HG02759 (cell line): ENCODE results near the gene LRRIQ3.
"Not testable (repeated sequence)": the region's sequence is repeated elsewhere in the genome, so short reads cannot be mapped to it uniquely, and the experiment has no call there.

Source experiments
- ATAC-seq: cut with Tn5 transposase; IDR thresholded peaks from one replicate; pipeline ENCODE4 v1.9.1; 2021; ENCODE audit warnings: mild to moderate bottlenecking, moderate library complexity; ENCODE audit not compliant: unreplicated experiment

The LRRIQ3 gene

DNA sequence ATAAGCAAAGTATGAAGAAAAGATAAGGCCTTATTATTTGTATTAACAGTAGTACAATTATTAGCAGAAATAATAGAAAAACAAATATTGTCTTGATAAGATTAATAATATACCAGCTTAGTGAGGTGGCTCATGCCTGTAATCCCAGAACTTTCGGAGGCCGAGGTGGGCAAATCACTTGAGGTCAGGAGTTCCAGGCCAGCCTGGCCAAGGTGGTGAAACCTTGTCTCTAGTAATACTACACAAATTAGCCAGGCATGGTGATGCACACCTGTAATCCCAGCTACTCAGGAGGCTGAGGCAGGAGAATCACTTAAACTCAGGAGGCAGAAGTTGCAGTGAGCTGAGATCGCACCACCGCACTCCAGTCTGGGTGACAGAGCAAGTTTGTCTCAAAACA, 80.6 kb downstream of the LRRIQ3 start:
- ATAC-seq: not testable (repeated sequence)

DNA sequence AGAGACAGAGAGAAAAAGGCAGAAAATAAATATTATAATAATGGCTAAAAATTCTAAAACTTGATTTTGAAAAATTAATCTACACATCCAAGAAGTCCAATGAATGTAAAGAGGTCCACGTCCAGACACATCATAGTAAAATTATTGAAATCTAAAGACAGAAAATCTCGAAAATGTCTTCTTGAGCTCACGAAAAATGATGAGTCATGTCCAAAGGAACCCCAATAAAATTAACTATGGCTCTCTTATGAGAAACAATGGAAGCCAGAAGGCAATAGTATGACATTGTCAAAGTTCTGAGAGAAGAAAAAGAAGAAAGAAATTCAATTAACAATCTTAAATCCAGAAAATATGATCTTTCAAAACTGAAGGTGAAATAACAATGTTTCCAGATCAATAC, 84.6 kb downstream of the LRRIQ3 start:
- no peak for ATAC-seq

DNA sequence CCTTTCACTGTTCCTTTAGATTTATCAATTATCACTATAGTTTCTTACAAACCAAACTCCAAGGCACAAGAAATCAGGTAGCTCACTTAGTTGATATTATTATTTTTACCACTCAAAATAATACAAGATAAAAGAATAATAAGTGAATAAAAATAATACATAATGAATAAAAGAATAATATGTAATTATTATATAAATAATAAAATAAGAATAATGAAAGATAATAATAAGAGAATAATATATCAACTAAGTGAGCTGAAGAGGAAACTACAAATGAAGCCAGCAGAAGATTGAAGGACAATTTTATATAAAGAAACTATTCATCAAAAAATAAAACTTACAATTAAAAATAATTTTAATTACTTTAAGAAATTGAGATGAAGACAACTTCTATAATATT, 90.6 kb downstream of the LRRIQ3 start:
- no peak for ATAC-seq

DNA sequence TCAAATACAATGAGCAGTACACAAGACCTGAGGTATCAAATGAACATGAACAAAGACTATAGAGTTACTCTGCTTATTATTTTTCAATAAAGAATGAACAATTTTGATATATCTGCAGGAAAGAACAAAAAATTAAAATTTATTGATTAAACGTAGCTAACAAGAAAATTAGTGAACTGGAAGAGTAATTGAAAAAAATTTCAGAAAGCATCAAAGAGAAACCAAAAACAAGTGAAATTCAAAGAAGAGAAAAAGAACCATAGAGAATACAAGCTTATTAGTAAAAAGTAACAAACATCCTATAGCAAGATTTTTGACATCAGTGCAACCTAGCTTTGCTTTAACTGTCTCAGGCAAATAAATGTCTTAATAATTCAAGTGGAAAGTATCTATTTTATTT, 106.6 kb downstream of the LRRIQ3 start:
- ATAC-seq: no peak

DNA sequence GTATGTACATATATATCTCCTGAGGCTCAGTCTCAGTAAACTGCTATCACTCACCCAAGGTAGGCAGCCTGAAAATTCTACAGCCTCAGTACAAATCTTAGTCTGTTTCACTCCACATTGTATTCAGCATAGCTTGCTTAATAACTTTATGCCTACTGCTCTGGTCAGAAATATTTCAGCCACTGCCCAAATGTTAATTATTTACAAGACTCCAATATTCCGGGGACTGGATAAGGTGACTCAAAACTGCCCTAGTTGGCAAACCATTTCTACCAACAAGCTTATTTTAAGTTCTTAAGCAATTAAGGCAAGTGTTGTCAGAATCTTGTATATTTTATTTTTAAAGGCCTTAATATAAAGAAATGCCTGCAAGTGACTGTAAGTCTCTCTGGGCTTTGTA, 114.8 kb downstream of the LRRIQ3 start:
- no peak for ATAC-seq

DNA sequence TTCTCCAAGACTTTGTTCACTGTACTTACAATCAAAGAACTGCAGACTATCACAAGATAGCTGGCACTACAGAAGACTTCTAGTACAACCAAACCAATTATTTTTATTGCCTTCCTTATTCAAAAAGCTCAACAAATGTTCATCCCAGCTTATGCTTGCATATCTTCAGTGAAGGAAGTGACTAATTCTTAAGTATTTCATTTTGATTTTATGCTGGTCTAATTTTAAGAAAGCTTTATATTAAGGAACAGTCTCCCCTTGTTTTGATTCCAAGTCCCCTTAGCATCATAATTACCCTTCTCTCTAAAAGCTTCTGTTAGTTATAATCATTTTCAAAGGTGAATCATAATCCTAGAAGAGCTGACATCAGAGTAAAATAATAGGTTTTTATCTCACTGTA, 132.9 kb downstream of the LRRIQ3 start:
- no peak for ATAC-seq

DNA sequence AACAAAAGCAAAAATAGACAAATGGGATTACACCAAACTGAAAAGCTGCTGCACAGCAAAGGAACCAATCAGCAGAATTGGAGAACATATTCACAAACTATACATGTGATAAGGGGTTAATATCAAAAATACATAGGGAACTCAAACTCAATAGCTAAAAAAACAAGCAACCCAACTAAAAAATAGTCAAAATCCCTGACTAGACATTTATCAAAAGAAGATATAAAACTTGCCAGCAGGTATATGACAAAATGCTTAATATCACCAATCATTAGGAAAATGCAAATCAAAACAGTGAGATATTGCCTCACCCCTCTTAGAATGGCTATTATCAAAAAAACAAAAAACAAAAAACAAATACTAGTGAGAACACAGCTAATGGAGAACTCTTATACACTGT, 140.3 kb downstream of the LRRIQ3 start:
- no peak for ATAC-seq

DNA sequence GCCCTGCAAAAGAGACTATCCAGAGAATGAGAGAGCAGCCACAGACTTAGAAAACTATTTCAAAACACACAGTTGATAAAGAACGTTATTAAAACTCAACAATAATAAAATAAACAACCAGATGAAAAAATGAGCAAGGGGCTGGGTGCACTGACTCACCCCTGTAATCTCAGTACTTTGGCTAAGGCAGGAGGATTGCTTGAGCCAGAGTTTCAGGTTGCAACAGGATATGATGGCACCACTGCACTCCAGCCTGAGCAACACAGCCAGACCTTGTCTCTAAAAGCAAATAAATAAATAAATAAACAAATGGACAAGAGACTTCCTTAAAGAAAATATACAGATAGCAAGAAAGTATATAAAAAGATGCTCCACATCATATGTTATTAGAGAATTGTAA, 144.6 kb downstream of the LRRIQ3 start:
- no peak for ATAC-seq

DNA sequence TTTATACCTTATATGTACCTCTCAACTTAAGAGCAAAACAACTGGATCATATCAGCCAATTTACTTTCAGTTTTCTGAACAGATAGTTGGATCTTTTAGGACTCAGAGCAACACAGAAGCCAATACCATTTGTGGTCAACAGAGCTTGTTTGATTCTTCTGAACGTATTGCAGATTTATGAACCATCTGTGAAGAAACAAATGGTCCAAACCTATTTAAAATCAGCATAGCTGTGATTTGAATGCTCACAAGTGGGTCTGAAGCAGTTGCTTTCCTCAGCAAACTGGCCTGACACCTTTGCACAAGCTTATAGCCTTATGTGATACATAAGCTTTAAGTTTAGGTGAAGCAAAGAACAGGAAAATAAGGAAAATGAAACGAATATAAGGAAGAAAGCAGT, 147.6 kb downstream of the LRRIQ3 start:
- no peak for ATAC-seq

DNA sequence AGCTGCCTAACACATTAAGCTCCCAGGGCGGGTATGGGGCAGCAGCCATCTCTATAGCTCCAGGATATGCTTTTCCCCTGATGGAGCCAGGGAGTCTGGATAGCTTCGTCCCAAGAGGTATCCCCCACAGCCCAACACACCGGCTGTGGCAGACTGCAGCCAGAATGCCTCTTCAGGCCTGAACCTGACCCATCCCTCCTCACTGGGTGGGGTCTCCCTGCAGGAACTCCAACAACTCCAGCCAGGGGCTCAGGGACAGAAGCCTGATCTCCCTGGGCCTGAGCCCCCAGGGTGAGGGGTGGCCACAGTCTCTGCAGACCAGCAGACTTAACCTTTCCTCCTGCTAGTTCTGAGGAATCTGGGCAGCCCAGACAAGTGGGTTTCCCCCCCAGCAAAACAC, 159.9 kb downstream of the LRRIQ3 start:
- ATAC-seq: no peak

DNA sequence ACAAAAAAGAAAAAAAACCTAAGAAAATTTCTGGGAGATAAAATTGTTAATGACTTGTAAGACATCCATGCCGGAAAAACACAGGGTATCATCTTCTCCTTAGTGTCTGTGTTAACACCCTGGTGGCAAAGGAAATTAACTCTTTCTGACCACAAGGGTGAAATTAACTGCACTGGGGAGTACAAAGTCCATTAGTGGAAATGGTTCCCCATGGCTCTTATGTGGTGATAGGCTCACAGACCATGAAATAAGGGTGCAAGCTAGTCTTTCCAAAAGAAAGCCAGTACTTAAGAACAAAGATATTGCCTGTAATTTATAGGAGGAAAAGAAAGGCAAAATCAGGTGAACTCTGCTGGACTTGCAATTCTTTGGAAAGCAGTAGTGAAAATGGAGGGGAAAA, 185.4 kb downstream of the LRRIQ3 start:
- ATAC-seq: no peak

DNA sequence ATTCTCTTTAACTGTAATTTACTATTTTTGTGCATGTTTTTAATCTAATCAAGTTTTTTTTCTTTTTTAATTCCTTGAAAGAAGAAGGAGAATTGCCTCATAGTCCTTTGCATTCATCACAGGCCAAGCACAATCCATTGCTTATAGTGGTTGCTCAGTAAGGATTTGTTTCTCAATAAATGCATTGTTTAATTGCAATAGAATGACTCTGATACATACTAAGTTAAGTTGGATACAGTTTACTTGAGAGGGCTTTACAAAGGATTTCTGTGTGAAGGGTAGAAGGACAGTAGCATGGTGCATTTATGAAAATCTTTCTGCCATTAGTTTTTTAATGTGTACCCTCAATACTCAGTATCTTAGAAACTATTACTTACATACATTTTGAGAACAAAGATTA, 186.2 kb downstream of the LRRIQ3 start:
- no peak for ATAC-seq

DNA sequence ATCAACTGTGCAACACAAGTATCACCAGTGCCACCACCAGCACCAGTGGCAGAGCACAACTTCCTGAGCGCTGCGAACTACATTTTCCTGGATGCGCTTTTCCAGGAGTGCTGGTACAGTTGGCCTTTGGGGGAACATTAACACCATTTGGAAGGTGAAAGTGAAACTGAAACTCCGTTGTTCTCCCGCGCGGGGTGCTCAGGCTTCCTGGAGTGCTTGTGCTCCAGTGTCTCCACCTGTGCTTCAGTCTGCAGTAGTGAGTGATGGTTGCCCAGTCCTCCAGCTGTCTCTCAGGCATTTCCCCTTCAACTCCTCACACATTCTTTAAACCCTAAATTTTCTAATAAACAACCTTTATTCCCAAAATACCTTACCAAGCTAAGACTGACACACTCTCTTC, 187.8 kb downstream of the LRRIQ3 start:
- no peak for ATAC-seq

DNA sequence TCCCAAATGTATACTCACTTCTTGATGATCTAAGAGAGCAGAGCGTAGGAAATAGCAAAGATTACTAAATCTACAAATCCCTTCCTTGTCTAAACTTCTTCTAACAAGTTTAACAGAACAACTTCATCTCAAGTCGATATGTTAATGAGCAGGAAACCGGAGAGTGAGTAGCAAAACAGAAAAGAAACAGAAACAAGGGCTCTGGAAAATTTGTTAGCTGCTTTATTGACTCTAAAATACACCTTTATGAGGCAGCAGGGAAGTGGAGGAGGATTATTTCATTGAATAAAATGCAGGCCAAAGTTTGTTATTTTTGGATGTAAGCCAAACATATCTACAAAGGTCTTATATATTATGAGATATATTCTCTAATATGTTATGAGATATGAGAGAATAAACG, 192.4 kb downstream of the LRRIQ3 start:
- ATAC-seq: no peak

DNA sequence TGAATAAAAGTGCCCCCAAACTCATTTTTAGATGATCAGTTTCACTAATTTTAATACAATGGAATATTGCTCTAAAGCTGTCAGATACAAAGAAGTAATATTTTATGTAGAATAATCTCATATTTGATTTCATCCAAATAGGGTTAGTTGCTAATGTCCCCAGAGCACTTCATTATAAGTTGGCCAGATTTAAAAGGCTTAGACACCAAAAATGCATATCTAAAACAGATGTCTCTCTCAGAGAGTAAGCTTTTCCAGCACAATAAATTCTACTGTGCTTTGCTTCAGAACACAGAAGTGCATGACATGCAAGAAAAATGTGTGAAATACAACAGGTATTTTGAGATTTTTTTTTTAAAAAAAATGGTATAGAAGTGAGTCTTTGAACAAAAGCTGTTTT, 194.2 kb downstream of the LRRIQ3 start:
- no peak for ATAC-seq

DNA sequence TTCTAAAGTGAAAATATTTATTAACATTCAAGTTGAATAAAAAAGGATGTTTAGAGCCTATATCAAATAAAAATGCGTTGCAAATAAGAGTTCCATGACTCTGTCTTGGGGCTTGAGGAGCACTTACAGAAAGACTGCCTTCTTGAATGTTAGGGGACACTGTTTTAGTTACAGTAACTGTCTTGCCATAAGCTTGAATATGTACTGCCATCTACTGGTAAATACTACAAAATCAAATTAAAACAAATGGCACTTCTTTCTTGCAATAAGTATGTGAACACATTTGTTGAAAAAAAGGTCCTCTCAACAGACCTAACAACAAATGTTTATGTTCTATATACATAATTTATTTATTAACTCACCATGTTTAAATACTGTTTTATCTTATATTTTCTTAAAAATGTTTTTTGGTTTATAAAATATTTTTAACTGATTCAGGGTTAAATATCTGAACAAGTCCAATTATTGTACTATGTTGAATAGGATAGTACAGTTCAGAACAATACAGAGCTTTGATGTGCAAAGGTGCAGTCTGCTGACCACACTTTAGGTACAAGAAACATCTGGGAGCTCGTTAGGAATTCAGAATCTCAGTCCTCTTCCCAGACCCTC, 199.5 kb downstream of the LRRIQ3 start:
- no peak for ATAC-seq

DNA sequence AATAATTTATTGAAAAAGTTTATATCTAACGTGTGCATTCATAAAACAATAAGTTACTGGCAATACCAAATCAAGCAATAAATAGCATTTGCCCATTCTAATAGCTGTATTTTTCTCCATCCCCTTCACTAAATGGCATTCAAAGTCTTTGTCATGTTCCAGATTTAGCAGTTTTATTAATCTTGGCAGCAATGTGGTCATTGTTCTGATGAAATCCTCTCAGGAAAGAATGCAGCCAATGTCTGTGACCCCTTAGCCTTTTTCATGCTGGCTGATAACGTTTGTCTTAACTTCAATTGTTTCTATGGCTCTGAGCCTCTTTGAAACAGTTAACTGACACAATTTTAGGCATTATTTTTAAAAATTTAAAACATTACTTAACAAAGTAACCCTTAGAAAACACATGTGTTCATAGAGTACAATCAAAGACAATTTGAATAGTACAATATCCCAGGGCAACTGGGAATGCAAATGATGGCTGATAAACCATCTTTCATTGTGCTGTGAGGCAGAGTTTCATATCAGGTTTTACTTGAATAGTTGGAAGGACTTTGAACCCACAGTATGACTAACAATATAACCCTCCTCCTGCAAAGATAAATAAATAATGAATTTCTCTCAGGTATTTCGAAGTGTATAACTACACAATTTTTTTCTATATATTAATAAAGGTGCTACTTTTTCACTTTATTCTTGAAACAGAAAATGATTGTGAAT, 217.5 kb downstream of the LRRIQ3 start:
- no peak for ATAC-seq

DNA sequence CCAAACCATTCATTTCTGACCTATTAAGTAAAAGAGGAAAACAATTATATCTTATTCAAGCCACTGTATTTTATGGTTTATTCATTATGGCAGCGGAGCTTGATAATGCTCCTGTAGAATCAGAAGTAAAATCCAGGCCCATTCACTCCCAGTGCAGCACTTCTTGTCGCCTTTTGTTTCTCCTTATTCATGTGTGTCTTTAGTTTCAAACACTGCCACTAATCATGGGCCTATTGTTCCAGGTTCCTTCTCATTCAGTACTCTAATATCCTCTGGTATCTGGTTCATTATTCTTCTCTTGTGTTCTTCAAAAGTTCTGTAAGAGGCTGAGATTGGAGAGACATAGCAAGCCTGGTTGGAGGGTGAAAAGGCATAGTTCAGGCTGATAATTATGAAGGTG, 218.3 kb downstream of the LRRIQ3 start:
- no peak for ATAC-seq

DNA sequence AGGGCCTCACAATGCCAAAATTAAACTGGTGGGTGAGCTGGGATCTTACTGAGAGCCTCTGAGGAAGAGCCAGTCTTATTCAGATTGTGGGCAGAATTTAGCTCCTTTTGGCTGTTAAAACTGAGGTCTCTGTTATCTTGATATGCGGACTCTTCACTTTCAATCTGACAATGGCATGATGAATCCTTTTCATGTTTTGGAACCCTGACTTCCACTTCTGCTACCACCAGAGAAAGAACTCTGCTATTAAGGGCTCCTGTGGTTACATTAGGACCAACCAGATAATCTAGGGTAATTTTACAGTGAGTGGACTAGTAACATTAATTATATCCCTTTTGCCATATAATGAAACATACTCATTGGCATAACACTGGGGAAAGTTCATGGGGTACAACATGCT, 219.0 kb downstream of the LRRIQ3 start:
- no peak for ATAC-seq
